22Rv1 (cell line): ENCODE results near the gene TAF3.

ENCODE experiments used
- CTCF ChIP-seq: fragments of 450-650 bp; IDR thresholded peaks from 2 replicates; pipeline ENCODE4 v1.5.1; 2017; ENCODE audit warnings: mild to moderate bottlenecking
- ZFX ChIP-seq: fragments of 450-650 bp; IDR thresholded peaks from 2 replicates; pipeline ENCODE4 v1.6.1; 2017; ENCODE audit warnings: antibody characterized with exemption, borderline replicate concordance

GRCh38 chr10:8051851-8052257 lies 233.5 kb downstream of the TAF3 start:
- TF ChIP-seq CTCF: no peak
- TF ChIP-seq ZFX: no peak
